Fibroblast of the aortic adventitia (primary cell): Measurements from ENCODE around the gene KAT6B. TPM values are rescaled to one million over a fixed set of nuclear protein-coding genes. Genes with fewer than 3 reads are reported as not detected.
"Not testable (repeated sequence)": the region's sequence is repeated elsewhere in the genome, so short reads cannot be mapped to it uniquely, and the experiment has no call there.

Source experiments
- DNase-seq: peaks from one replicate; pipeline ENCODE4 v3.0.0-alpha.2; 2010; ENCODE audit warnings: low read depth
- H3K4me3 ChIP-seq: 2 replicates; pipeline ENCODE4 v1.5.1; 2011; ENCODE audit warnings: low read depth, mild to moderate bottlenecking, control low read depth, low read length, moderate library complexity
- total RNA-seq: library from RNA; depleted of rRNA; stranded (reverse); fragments of >200 nt; gene quantifications from 2 replicates; pipeline ENCODE4 v1.2.3, GENCODE V29; 2012; ENCODE audit warnings: low replicate concordance
- TF ChIP-seq, protein P1 (sequence below): IDR thresholded peaks from 2 replicates; pipeline ENCODE4 v1.5.1; 2011; ENCODE audit warnings: mild to moderate bottlenecking, low read length, control low read depth, inconsistent platforms; ENCODE audit not compliant: insufficient read depth

The KAT6B gene
- total RNA-seq = 34.7 and 38.9 TPM in 2 replicates

DNA sequence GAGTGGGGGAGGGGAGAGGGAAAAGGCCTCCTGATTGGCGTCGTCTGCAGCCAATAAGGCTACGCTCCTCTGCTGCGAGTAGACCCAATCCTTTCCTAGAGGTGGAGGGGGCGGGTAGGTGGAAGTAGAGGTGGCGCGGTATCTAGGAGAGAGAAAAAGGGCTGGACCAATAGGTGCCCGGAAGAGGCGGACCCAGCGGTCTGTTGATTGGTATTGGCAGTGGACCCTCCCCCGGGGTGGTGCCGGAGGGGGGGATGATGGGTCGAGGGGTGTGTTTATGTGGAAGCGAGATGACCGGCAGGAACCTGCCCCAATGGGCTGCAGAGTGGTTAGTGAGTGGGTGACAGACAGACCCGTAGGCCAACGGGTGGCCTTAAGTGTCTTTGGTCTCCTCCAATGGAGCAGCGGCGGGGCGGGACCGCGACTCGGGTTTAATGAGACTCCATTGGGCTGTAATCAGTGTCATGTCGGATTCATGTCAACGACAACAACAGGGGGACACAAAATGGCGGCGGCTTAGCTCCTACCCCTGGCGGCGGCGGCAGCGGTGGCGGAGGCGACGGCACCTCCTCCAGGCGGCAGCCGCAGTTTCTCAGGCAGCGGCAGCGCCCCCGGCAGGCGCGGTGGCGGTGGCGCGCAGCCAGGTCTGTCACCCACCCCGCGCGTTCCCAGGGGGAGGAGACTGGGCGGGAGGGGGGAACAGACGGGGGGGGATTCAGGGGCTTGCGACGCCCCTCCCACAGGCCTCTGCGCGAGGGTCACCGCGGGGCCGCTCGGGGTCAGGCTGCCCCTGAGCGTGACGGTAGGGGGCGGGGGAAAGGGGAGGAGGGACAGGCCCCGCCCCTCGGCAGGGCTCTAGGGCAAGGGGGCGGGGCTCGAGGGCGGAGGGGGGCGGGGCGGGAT is at the start of gene KAT6B:
KAT6B (plus strand) TSS at position 459 of the 903 bp plus-strand sequence. CDS start 16,258 bp downstream, outside the sequence.
- TF ChIP-seq, protein P1, sequence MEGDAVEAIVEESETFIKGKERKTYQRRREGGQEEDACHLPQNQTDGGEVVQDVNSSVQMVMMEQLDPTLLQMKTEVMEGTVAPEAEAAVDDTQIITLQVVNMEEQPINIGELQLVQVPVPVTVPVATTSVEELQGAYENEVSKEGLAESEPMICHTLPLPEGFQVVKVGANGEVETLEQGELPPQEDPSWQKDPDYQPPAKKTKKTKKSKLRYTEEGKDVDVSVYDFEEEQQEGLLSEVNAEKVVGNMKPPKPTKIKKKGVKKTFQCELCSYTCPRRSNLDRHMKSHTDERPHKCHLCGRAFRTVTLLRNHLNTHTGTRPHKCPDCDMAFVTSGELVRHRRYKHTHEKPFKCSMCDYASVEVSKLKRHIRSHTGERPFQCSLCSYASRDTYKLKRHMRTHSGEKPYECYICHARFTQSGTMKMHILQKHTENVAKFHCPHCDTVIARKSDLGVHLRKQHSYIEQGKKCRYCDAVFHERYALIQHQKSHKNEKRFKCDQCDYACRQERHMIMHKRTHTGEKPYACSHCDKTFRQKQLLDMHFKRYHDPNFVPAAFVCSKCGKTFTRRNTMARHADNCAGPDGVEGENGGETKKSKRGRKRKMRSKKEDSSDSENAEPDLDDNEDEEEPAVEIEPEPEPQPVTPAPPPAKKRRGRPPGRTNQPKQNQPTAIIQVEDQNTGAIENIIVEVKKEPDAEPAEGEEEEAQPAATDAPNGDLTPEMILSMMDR = peak; percentile 21
- DNase-seq = peak; percentile 100
- peak within 1 kb of the TSS; percentile 85 for H3K4me3 ChIP-seq

DNA sequence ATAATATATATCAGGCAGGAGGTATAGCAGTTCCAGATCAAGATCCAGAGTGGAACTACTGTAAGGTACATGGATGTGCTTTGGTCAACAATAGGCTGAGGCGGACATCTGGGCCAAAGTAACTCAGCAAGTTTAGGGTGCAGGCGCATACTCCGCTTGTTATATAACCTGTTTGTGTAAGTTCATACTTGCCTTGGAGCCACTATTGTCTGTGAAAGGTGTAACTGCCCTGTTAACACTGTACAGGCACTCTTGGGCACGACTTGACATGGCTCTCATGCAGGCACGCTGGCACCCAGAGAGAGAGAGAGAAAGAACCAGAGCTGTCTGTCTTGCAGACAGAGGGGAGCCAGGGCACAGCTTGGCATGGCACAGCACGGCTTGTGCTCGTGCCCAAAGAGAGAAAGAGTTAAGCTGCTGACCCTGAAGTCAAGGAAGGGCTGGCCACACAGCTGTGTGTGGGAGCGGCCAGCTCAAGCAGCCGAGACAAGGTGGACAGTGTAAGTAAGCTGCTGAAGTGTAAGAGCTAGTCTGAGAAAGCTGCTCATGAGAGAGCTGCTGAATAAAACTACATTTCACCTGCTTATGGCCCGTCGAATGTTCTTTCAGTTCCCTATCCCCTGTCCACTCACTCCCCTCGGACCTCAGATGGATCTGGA is 47.8 kb upstream of the KAT6B start:
- no peak overlapping the region for H3K4me3 ChIP-seq
- TF ChIP-seq, protein P1 = no peak
- DNase-seq = no peak

DNA sequence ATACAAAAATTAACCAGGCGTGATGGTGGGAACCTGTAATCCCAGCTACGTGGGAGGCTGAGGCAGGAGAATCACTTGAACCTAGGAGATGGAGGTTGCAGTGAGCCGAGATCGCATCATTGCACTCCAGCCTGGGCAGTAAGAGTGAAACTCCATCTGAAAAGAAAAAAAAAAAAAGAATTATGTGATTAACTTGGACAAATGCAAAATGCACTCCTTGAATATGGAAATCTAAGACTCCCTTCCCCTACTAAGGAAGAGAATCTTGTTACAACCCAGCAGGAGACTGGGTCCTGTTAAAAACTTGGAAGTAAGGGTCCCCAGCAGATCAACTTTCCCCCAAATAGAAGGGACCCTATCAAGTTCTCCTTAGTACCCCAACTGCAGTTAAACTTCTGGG is 44.5 kb upstream of the KAT6B start:
- H3K4me3 ChIP-seq, DNase-seq: not testable (repeated sequence)

DNA sequence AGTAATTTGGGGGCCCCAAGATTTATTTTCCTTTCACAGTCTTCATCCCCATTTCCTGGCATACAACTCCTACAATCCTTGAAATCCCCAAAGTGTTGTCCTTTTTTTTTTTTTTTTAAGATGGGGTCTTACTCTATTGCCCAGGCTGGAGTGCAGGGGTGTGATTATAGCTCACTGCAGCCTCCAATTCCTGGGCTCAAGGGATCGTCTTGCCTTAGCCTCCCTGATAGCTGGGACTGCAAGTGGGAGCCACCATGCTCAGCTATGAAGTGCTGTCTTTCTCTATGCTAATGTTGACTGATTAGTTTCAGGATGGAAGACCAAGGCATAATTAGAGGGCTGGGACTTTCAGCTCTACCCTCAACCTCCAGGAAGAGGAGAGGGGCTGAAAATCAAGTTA is 41.9 kb upstream of the KAT6B start:
- DNase-seq = no peak
- H3K4me3 ChIP-seq = no peak overlapping the region
- TF ChIP-seq, protein P1 = no peak

DNA sequence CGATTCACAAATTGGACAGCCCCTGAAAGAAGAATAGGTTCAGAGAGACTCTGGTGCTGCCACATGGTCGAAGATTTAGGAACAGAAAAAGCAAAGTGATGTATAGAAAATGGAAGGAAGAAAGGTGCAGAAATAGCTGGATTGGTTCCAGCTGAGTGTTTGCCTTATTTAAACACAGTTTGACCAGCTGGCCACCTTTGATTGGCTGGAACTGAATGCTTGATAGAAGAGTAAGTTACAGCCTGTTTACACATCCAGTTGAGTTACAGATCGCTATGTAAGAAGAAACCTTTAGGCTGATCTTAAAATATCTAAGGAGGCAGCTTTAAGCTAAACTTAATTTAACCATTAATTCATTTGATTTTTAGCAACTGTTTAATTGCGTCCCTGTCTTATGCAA is 40.3 kb upstream of the KAT6B start:
- DNase-seq = no peak
- TF ChIP-seq, protein P1 = no peak
- H3K4me3 ChIP-seq = no peak overlapping the region

DNA sequence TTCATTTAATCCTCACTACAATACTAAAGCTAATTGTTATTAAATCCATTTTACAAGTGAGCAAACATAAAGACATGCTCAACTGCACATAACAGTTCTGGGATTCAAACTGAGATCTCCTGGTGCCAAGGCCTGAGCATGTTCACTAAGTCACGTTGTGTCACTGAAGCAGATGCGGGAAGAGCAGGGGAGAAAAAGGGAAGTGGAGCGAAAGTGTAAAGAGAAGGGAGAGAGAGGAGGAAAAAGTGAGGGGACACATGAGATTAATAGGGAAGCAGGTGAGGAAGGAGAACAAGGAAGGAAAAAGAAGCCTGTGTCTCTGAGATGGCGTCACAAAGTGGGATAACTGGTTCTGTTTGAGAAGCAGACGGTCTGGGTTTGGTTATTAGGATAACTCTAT is 38.9 kb upstream of the KAT6B start:
- TF ChIP-seq, protein P1 = no peak
- no peak for DNase-seq
- no peak overlapping the region for H3K4me3 ChIP-seq

DNA sequence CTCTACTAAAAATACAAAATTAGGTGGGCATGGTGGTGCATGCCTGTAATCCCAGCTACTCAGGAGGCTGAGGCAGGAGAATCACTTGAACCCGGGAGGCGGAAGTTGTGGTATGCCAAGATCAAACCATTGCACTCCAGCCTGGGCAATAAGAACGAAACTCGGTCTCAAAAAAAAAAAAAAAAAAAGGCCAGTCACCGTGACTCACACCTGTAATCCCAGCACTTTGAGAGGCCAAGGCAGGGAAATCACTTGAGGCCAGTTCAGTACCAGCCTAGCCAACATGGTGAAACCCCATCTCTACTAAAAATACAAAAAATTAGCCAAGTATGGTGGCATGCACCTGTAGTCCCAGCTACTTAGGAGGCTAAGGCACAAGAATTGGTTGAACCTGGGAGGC is 34.4 kb upstream of the KAT6B start:
- not testable (repeated sequence) for DNase-seq, H3K4me3 ChIP-seq
